Measurements from ENCODE around the gene B3GNT4. TPM values are rescaled to one million over a fixed set of nuclear protein-coding genes. Genes with fewer than 3 reads are reported as not detected.

The B3GNT4 gene
- total RNA-seq, 4 donors from 2014 or later, result 3.3 to 12.9 (median 5.6) TPM

DNA sequence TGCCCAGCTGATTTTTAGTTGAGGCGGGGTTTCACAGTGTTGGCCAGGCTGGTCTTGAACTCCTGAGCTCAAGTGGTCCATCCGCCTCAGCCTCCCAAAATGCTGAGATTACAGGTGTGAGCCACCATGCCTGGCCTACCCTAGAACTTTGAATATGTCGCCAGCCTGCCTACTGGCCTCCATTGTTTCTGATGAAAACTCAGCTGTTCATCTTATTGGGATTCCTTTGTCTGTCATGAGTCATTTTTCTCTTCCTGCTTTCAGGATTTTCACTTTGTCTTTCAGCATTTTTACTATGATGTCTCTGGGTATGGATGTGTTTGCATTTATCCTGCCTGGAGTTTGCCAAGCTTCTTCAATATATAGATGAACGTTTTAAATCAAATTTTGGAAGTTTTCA, 8.1 kb upstream of the B3GNT4 start:
- Histone ChIP-seq H3K27me3 (peaks cover 32% of the 10 kb centered on the region), H3K4me1 (no peaks in the 10 kb centered on the region), H3K27ac (no peak overlapping the region), H3K36me3 (no peaks in the 10 kb centered on the region), H3K9me3 (no peaks in the 10 kb centered on the region), H3K4me3 (no peak overlapping the region)
- 83% methylated on average over 3 of the region's 4 CpGs for WGBS
- no peak for DNase-seq (ENCODE audit: low spot score in 2 of 2)
- no peak for TF ChIP-seq POLR2A (IDR thresholded peaks at IDR 0.05)
- no peak for TF ChIP-seq EP300 (IDR thresholded peaks at IDR 0.05)
- no peak for TF ChIP-seq CTCF (IDR thresholded peaks at IDR 0.05)
- TF ChIP-seq POLR2AphosphoS5 (IDR thresholded peaks at IDR 0.05), result no peak

DNA sequence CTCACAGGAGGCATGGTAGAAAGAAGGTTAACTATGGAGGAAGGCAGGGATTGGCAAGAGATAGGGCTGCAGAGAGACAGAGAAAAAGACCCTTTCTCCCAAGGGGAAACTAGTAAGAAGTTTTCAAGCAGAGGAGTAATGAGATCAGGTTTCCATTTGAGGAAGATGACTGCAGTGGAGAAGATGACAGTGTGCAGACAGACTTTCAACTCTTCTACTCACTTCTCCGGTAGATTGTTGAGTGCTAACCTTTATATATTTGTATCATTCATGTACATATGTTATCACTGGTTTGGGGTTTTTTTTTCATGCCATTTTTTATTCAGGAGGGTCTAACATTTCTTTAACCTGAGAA, 5.9 kb upstream of the B3GNT4 start:
- H3K27me3 ChIP-seq, result peaks cover 37% of the 10 kb centered on the region
- no peak overlapping the region for H3K27ac ChIP-seq
- DNase-seq (ENCODE audit: low spot score in 2 of 2), result no peak
- no peaks in the 10 kb centered on the region for H3K9me3 ChIP-seq
- peaks cover 2% of the 10 kb centered on the region for H3K4me1 ChIP-seq
- 44% methylated on average over 1 of the region's 1 CpG for WGBS
- no peaks in the 10 kb centered on the region for H3K36me3 ChIP-seq
- TF ChIP-seq POLR2AphosphoS5 (IDR thresholded peaks at IDR 0.05) (no peak), CTCF (IDR thresholded peaks at IDR 0.05) (no peak), POLR2A (IDR thresholded peaks at IDR 0.05) (no peak), EP300 (IDR thresholded peaks at IDR 0.05) (no peak)
- H3K4me3 ChIP-seq, result no peak overlapping the region

DNA sequence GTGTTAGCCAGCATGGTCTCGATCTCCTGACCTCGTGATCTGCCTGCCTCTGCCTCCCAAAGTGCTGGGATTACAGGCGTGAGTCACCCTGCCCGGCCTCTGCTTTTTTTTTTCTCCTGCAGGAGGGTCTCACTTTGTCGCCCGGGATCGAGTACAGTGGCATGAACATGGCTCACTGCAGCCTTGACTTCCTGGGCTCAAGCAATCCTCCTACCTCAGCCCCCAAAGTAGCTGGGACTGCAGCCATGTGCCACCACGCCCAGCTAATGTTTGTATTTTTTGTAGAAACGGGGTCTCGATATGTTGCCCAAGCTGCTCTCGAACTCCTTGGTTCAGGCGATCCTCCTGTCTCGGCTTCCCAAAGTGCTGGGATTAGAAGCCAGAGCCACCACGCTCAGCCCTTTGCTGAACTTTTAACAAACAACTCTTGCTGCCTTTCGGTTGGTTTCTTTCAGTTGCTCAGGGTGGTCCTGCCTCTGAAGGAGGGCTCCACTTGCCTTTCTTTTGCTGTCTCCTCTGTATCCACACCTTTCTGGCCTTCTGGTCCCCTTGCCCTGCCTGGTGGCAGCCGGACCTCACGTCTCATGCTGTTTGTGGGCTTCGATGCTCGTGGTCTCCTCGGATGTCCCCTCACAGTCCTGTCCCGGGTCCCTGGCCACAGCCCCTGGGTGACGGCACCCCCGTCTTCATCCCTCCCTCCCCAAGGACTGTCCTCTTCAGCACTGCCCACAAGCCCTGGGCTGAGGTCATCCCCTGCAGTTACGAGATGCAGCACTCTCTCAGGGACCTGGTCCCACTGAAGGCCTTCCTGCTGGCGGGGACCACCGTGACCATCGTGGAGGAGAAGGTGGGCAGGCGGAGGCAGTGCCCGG, 3.8 kb upstream of the B3GNT4 start:
- Histone ChIP-seq H3K27ac (no peak overlapping the region), H3K27me3 (peaks cover 44% of the 10 kb centered on the region), H3K4me3 (no peak overlapping the region), H3K9me3 (no peaks in the 10 kb centered on the region), H3K4me1 (peaks cover 23% of the 10 kb centered on the region), H3K36me3 (no peaks in the 10 kb centered on the region)
- no peak for TF ChIP-seq CTCF (IDR thresholded peaks at IDR 0.05)
- no peak for TF ChIP-seq EP300 (IDR thresholded peaks at IDR 0.05)
- no peak for TF ChIP-seq POLR2AphosphoS5 (IDR thresholded peaks at IDR 0.05)
- TF ChIP-seq POLR2A (IDR thresholded peaks at IDR 0.05), result no peak
- DNase-seq (ENCODE audit: low spot score in 2 of 2), result no peak
- WGBS, result 92% methylated on average over 27 of the region's 29 CpGs

- Histone ChIP-seq H3K27ac (no peak overlapping the region), H3K4me1 (peaks cover 25% of the 10 kb centered on the region), H3K27me3 (peaks cover 44% of the 10 kb centered on the region), H3K4me3 (no peak overlapping the region), H3K36me3 (no peaks in the 10 kb centered on the region), H3K9me3 (no peaks in the 10 kb centered on the region)
- 76% methylated on average over 23 of the region's 24 CpGs for WGBS
- no peak for DNase-seq (ENCODE audit: low spot score in 2 of 2)
- TF ChIP-seq CTCF (IDR thresholded peaks at IDR 0.05), result no peak
- TF ChIP-seq POLR2A (IDR thresholded peaks at IDR 0.05), result no peak
- TF ChIP-seq POLR2AphosphoS5 (IDR thresholded peaks at IDR 0.05), result no peak
- TF ChIP-seq EP300 (IDR thresholded peaks at IDR 0.05), result no peak
Measured at GRCh38 chr12:122200541-122201175, 2.9 kb upstream of the B3GNT4 start.

DNA sequence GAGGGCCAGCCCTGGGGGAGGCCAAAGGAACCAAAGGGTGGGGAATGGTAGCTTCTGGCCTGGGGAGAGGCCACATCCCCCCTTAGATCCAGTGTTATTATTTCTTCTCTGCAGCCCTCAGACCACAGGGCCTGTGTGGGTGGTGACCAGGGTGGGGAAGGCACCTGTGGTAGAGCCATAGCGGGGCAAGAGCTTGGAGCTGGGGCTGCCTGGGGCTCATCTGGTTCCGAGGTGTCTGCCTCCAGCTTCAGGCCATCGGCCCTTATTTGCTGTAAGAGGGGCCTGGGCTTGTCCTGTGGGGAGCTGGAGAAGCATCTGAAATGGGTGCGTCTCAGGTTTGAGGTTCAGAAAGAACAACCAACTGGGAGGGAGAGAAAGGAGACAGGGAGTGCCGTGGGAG, 2.1 kb upstream of the B3GNT4 start:
- Histone ChIP-seq H3K36me3 (no peaks in the 10 kb centered on the region), H3K4me3 (no peak overlapping the region), H3K27me3 (peaks cover 44% of the 10 kb centered on the region), H3K4me1 (peaks cover 25% of the 10 kb centered on the region), H3K27ac (no peak overlapping the region), H3K9me3 (no peaks in the 10 kb centered on the region)
- DNase-seq (ENCODE audit: low spot score in 2 of 2), result no peak
- WGBS, result 79% methylated on average over 5 of the region's 5 CpGs
- TF ChIP-seq POLR2A (IDR thresholded peaks at IDR 0.05), result no peak

Measured in suprapubic skin (tissue), 4 donors.